ENCODE results near the gene CWC25.

The CWC25 gene

GRCh38 chr17:38851434-38851833, 26.3 kb upstream of the CWC25 start:
- no peak for DNase-seq (ENCODE audit: extremely low spot score)
- TF ChIP-seq CTCF (IDR thresholded peaks at IDR 0.05; ENCODE audit: control extremely low read depth, extremely low read depth, low read depth, missing control alignments): no peak
- ChIA-PET POLR2A (interaction anchor here (0.9 to 4.9 kb wide), 2 partner anchors 19 to 22 kb away, joined by 4 to 38 read pairs; partner anchors contain the start of gene LASP1), CTCF (interaction anchor here (0.5 kb wide), 1 partner anchor 1454 kb away, joined by 3 read pairs; no protein-coding TSS in a partner anchor)

- no peak for TF ChIP-seq CTCF (IDR thresholded peaks at IDR 0.05; ENCODE audit: control extremely low read depth, extremely low read depth, low read depth, missing control alignments)
- CTCF ChIA-PET: no interaction called here
- no peak for DNase-seq (ENCODE audit: extremely low spot score)
- POLR2A ChIA-PET: interaction anchor here (4.9 kb wide), 1 partner anchor 20 kb away, joined by 38 read pairs; the partner anchor contains the start of gene LASP1
Measured at GRCh38 chr17:38850374-38850773, 25.3 kb upstream of the CWC25 start.

GRCh38 chr17:38848939-38849605, 24.0 kb upstream of the CWC25 start:
- DNase-seq (ENCODE audit: extremely low spot score): no peak

GRCh38 chr17:38848557-38848891, 23.4 kb upstream of the CWC25 start:
- ChIA-PET CTCF (no interaction called here), POLR2A (interaction anchor here (0.6 to 1.3 kb wide), 2 partner anchors 14 to 20 kb away, joined by 5 to 8 read pairs; no protein-coding TSS in a partner anchor)
- no peak for TF ChIP-seq CTCF (IDR thresholded peaks at IDR 0.05; ENCODE audit: control extremely low read depth, extremely low read depth, low read depth, missing control alignments)
- no peak for DNase-seq (ENCODE audit: extremely low spot score)

More at GRCh38 chr17:38848939-38849605, 24.0 kb upstream of the CWC25 start:
- ChIA-PET POLR2A (interaction anchor here (0.6 to 1.3 kb wide), 2 partner anchors 14 to 20 kb away, joined by 5 to 8 read pairs; no protein-coding TSS in a partner anchor), CTCF (no interaction called here)
- no peak for TF ChIP-seq CTCF (IDR thresholded peaks at IDR 0.05; ENCODE audit: control extremely low read depth, extremely low read depth, low read depth, missing control alignments)

- CTCF ChIA-PET: interaction anchor here (1.4 kb wide), 1 partner anchor 25 kb away, joined by 3 read pairs; the partner anchor contains the start of gene LASP1
- POLR2A ChIA-PET: interaction anchor here (0.6 to 1.4 kb wide), 3 partner anchors 10 to 911 kb away, joined by 3 to 6 read pairs (median 3); no protein-coding TSS in a partner anchor
- no peak for TF ChIP-seq CTCF (IDR thresholded peaks at IDR 0.05; ENCODE audit: control extremely low read depth, extremely low read depth, low read depth, missing control alignments)
- no peak for DNase-seq (ENCODE audit: extremely low spot score)
Measured at GRCh38 chr17:38844261-38844757, 19.2 kb upstream of the CWC25 start.

- CTCF ChIA-PET: no interaction called here
- no peak for TF ChIP-seq CTCF (IDR thresholded peaks at IDR 0.05; ENCODE audit: control extremely low read depth, extremely low read depth, low read depth, missing control alignments)
- POLR2A ChIA-PET: interaction anchor here (1.4 kb wide), 1 partner anchor 28 kb away, joined by 5 read pairs; the partner anchor contains the start of gene RPL23
- DNase-seq (ENCODE audit: extremely low spot score): no peak
Measured at GRCh38 chr17:38825762-38826247, 684 bp upstream of the CWC25 start.

All from GM10248 (cell line).